OCI-LY7 (cell line): ENCODE measurements around the gene PUM2. TPM values are rescaled to one million over a fixed set of nuclear protein-coding genes. Genes with fewer than 3 reads are reported as not detected.
"Not testable (repeated sequence)": the region's sequence is repeated elsewhere in the genome, so short reads cannot be mapped to it uniquely, and the experiment has no call there.

Experiments
- BruUV-seq: library from RNA; stranded (reverse); fragments of 400-500 nt; replicated peaks from 2 replicates; lab custom pipeline; 2021; lab: Mats Ljungman, UMichigan
- CTCF ChIA-PET: fragments of 300-600 bp; sonication (Branson Sonifier 250); formaldehyde crosslinking; loops from one replicate; lab custom pipeline; 2022; ENCODE audit warnings: antibody characterized with exemption; ENCODE audit not compliant: unreplicated experiment; lab: Charles Lee
- POLR2A ChIA-PET: fragments of 300-600 bp; sonication (Branson Sonifier 250); formaldehyde crosslinking; loops from one replicate; lab custom pipeline; 2022; ENCODE audit warnings: antibody characterized with exemption; lab: Charles Lee
- DNase-seq: peaks from one replicate; pipeline ENCODE4 v3.0.0-alpha.2; 2015; ENCODE audit warnings: low spot score
- H2AFZ ChIP-seq: fragments of 200-600 bp; sonication (generic), shearing (Covaris generic); 2 replicates; pipeline ENCODE4 v1.6.1; 2014; ENCODE audit warnings: mild to moderate bottlenecking, antibody characterized with exemption, low read length, moderate library complexity
- H3K27ac ChIP-seq: fragments of 200-600 bp; sonication (generic); 2 replicates; pipeline ENCODE4 v1.5.1; 2014; ENCODE audit warnings: mixed run types, low read depth, mild to moderate bottlenecking, moderate library complexity, low read length, inconsistent platforms; ENCODE audit not compliant: poor library complexity, severe bottlenecking
- H3K36me3 ChIP-seq: fragments of 200-600 bp; sonication (generic); 2 replicates; pipeline ENCODE4 v1.6.1; 2014; ENCODE audit warnings: mild to moderate bottlenecking, antibody characterized with exemption, low read length, moderate library complexity, mixed read lengths; ENCODE audit not compliant: insufficient read depth
- H3K4me1 ChIP-seq: fragments of 200-600 bp; sonication (generic); 2 replicates; pipeline ENCODE4 v1.5.1; 2014; ENCODE audit warnings: mild to moderate bottlenecking, low read length; ENCODE audit not compliant: insufficient read depth, poor library complexity, severe bottlenecking
- H3K4me2 ChIP-seq: fragments of 200-600 bp; sonication (generic); 2 replicates; pipeline ENCODE4 v1.6.1; 2014; ENCODE audit warnings: mild to moderate bottlenecking, low read length
- H3K4me3 ChIP-seq: fragments of 200-600 bp; sonication (generic); 2 replicates; pipeline ENCODE4 v1.5.1; 2014; ENCODE audit warnings: mild to moderate bottlenecking, low read depth, low read length; ENCODE audit not compliant: poor library complexity, severe bottlenecking
- H3K79me2 ChIP-seq: fragments of 200-600 bp; sonication (generic); 2 replicates; pipeline ENCODE4 v1.6.1; 2016; ENCODE audit warnings: low read depth, mild to moderate bottlenecking, low read length, moderate library complexity, mixed read lengths; ENCODE audit not compliant: insufficient read depth
- H3K9me2 ChIP-seq: fragments of 200-600 bp; sonication (generic); 2 replicates; pipeline ENCODE4 v1.6.1; 2016; ENCODE audit warnings: mild to moderate bottlenecking, low read length, mixed read lengths; ENCODE audit not compliant: insufficient read depth
- H3K9me3 ChIP-seq: fragments of 200-600 bp; sonication (generic); 2 replicates; pipeline ENCODE4 v1.6.1; 2014; ENCODE audit warnings: mild to moderate bottlenecking, mixed run types, low read length, mixed read lengths
- H4K20me1 ChIP-seq: fragments of 200-600 bp; sonication (generic); 2 replicates; pipeline ENCODE4 v1.6.1; 2014; ENCODE audit warnings: mild to moderate bottlenecking, antibody characterized with exemption, low read length, moderate library complexity, mixed read lengths; ENCODE audit not compliant: insufficient read depth
- EZH2phosphoT487 ChIP-seq: fragments of 200-600 bp; sonication (generic); IDR thresholded peaks from 2 replicates; pipeline ENCODE4 v1.6.1; 2018; ENCODE audit warnings: low read depth, borderline replicate concordance, mild to moderate bottlenecking, mixed run types, antibody characterized with exemption, low read length, moderate library complexity, mixed read lengths
- intact Hi-C: fragments of 100-400 bp; cut with micrococcal nuclease; formaldehyde crosslinking; loops from one replicate; pipeline ENCODE4 v1.10.0; 2022; ENCODE audit not compliant: unreplicated experiment
- total RNA-seq, 2 experiments: library from RNA; depleted of rRNA in 1 of 2; stranded (reverse); fragments of >200 nt in 1 of 2; shearing (Covaris generic) in 1 of 2; gene quantifications; 2 replicates each; pipeline ENCODE4 v1.2.3, GENCODE V29; 2014 to 2022
- TF ChIP-seq, protein P1 (sequence below): fragments of 200-600 bp; sonication (generic); conservative IDR thresholded peaks from 2 replicates; pipeline ENCODE4 v1.5.1; 2014; ENCODE audit warnings: mild to moderate bottlenecking, antibody characterized with exemption, low read length, moderate library complexity, mixed read lengths

The PUM2 gene
- total RNA-seq, 2 experiments from 2014 or later = 48.2 to 122 TPM

DNA sequence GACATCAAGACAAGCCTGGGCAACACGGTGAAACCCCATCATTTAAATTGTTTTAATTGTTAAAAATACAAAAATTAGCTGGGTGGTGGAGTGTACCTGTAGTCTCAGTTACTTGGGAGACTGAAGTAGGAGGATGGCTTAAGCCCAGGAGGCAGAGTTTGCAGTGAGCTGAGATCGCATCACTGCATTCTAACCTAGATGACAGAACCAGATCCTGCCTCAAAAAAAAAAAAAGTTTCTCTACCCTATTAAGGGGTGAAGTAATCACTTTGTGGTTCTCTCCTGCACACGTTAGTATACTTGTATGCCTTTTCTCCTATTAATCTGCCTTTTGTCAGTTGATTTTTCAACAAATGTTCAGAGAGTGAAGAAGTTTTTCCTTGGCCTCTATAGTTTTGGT lies 18.1 kb upstream of the PUM2 start:
- no TSS peak for BruUV-seq
- H3K79me2 ChIP-seq = no peaks in the 10 kb centered on the region
- no peak overlapping the region for H3K4me2 ChIP-seq
- no peak overlapping the region for H2AFZ ChIP-seq
- no peak for TF ChIP-seq EZH2phosphoT487
- TF ChIP-seq, protein P1, sequence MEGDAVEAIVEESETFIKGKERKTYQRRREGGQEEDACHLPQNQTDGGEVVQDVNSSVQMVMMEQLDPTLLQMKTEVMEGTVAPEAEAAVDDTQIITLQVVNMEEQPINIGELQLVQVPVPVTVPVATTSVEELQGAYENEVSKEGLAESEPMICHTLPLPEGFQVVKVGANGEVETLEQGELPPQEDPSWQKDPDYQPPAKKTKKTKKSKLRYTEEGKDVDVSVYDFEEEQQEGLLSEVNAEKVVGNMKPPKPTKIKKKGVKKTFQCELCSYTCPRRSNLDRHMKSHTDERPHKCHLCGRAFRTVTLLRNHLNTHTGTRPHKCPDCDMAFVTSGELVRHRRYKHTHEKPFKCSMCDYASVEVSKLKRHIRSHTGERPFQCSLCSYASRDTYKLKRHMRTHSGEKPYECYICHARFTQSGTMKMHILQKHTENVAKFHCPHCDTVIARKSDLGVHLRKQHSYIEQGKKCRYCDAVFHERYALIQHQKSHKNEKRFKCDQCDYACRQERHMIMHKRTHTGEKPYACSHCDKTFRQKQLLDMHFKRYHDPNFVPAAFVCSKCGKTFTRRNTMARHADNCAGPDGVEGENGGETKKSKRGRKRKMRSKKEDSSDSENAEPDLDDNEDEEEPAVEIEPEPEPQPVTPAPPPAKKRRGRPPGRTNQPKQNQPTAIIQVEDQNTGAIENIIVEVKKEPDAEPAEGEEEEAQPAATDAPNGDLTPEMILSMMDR = no peak
- intact Hi-C loops = no loop called here
- H3K9me2 ChIP-seq = no peaks in the 10 kb centered on the region
- no peaks in the 10 kb centered on the region for H4K20me1 ChIP-seq
- H3K36me3 ChIP-seq = no peaks in the 10 kb centered on the region
- no peaks in the 10 kb centered on the region for H3K9me3 ChIP-seq
- H3K4me3 ChIP-seq = no peak overlapping the region
- CTCF ChIA-PET = no interaction called here
- no peak for DNase-seq
- POLR2A ChIA-PET = interaction anchor here (1.0 kb wide), 1 partner anchor 16 kb away, joined by 3 read pairs; no protein-coding TSS in a partner anchor
- H3K27ac ChIP-seq = no peak overlapping the region
- no peaks in the 10 kb centered on the region for H3K4me1 ChIP-seq

DNA sequence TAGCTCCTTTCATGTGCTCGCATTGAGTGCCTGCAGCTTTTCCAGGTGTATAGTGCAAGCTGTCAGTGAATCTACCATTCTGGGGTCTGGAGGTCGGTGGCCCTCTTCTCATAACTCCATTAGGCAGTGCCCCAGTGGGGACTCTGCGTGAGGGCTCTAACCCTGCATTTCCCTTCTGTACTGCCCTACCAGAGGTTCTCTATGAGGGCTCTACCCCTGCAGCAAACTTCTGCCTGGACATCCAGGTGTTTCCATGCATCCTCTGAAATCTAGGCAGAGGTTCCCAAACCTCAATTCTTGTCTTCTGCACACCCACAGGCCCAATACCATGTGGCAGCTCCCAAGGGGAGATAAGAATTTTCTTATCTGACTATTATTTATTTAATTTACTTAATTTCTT lies 17.3 kb upstream of the PUM2 start:
- H4K20me1 ChIP-seq, H3K4me1 ChIP-seq, BruUV-seq, DNase-seq, H3K9me2 ChIP-seq, H2AFZ ChIP-seq, H3K36me3 ChIP-seq, H3K79me2 ChIP-seq, H3K4me2 ChIP-seq, CTCF ChIA-PET, H3K27ac ChIP-seq, H3K4me3 ChIP-seq, H3K9me3 ChIP-seq, intact Hi-C loops: not testable (repeated sequence)
- POLR2A ChIA-PET = interaction anchor here (1.0 kb wide), 1 partner anchor 15 kb away, joined by 3 read pairs; no protein-coding TSS in a partner anchor

DNA sequence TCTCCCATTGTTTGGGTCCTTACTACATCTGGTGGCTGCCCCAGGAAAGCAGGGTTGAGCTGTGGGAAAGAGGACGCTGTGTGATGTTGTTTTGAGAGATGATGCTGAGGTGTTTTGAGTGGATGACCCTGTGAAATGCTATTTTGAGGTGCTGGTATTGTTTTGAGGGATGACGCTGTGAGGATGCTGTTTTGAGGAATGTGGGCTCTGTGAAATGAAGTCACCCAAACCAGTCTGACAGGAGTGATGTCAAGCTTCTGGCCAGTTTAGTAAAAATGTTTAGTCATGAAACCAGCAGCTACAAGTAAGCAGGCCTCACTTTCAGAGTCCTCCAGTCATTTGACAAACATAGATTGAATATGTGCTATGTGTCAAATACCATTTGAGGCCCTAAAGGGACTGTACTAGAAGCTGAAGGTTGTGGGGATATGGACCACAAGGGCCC lies 16.1 kb upstream of the PUM2 start:
- TF ChIP-seq, protein P1 = no peak
- TF ChIP-seq EZH2phosphoT487 = no peak
- no peaks in the 10 kb centered on the region for H3K9me2 ChIP-seq
- H4K20me1 ChIP-seq = no peaks in the 10 kb centered on the region
- H3K9me3 ChIP-seq = no peaks in the 10 kb centered on the region
- no peaks in the 10 kb centered on the region for H3K79me2 ChIP-seq
- H2AFZ ChIP-seq = no peak overlapping the region
- H3K4me3 ChIP-seq = no peak overlapping the region
- BruUV-seq = no TSS peak
- H3K4me1 ChIP-seq = no peaks in the 10 kb centered on the region
- POLR2A ChIA-PET = interaction anchor here (0.9 kb wide), 1 partner anchor 13 kb away, joined by 3 read pairs; no protein-coding TSS in a partner anchor
- no peak overlapping the region for H3K4me2 ChIP-seq
- intact Hi-C loops = no loop called here
- DNase-seq = no peak
- H3K36me3 ChIP-seq = no peaks in the 10 kb centered on the region
- H3K27ac ChIP-seq = no peak overlapping the region
- CTCF ChIA-PET = no interaction called here
